ENCODE results near the gene TTN. TPM values are rescaled to one million over a fixed set of nuclear protein-coding genes. Genes with fewer than 3 reads are reported as not detected.

Gene TTN
- total RNA-seq, 2 experiments from 2014 or later = 0.02 to 0.19 TPM

- Histone ChIP-seq H2AFZ (ENCODE audit: low read length) (no peak overlapping the region), H4K20me1 (ENCODE audit: insufficient read depth, low read length) (no peaks in the 10 kb centered on the region), H3K9me2 (ENCODE audit: insufficient read depth, low read length) (no peaks in the 10 kb centered on the region), H3K4me3 (ENCODE audit: low read depth, low read length, poor library complexity, severe bottlenecking) (no peak overlapping the region), H3K4me1 (ENCODE audit: insufficient read depth, low read length, poor library complexity, severe bottlenecking) (no peaks in the 10 kb centered on the region), H3K9me3 (ENCODE audit: low read length) (no peaks in the 10 kb centered on the region), H3K27ac (ENCODE audit: low read depth, low read length, poor library complexity, severe bottlenecking) (no peak overlapping the region), H3K79me2 (ENCODE audit: insufficient read depth, low read depth, low read length) (no peaks in the 10 kb centered on the region), H3K36me3 (ENCODE audit: insufficient read depth, low read length) (no peaks in the 10 kb centered on the region), H3K4me2 (ENCODE audit: low read length) (no peak overlapping the region)
- intact Hi-C loops (cut with micrococcal nuclease; ENCODE audit: unreplicated experiment) = no loop called here
- POLR2A ChIA-PET = interaction anchor here (0.6 kb wide), 1 partner anchor 951 kb away, joined by 3 read pairs; no protein-coding TSS in a partner anchor
- no peak for DNase-seq (ENCODE audit: low spot score)
- CTCF ChIA-PET (ENCODE audit: unreplicated experiment) = interaction anchor here (0.7 to 1.1 kb wide), 2 partner anchors 9 to 102 kb away, joined by 4 to 5 read pairs; no protein-coding TSS in a partner anchor
- BruUV-seq (replicated peaks) = no TSS peak
- TF ChIP-seq, protein P1, sequence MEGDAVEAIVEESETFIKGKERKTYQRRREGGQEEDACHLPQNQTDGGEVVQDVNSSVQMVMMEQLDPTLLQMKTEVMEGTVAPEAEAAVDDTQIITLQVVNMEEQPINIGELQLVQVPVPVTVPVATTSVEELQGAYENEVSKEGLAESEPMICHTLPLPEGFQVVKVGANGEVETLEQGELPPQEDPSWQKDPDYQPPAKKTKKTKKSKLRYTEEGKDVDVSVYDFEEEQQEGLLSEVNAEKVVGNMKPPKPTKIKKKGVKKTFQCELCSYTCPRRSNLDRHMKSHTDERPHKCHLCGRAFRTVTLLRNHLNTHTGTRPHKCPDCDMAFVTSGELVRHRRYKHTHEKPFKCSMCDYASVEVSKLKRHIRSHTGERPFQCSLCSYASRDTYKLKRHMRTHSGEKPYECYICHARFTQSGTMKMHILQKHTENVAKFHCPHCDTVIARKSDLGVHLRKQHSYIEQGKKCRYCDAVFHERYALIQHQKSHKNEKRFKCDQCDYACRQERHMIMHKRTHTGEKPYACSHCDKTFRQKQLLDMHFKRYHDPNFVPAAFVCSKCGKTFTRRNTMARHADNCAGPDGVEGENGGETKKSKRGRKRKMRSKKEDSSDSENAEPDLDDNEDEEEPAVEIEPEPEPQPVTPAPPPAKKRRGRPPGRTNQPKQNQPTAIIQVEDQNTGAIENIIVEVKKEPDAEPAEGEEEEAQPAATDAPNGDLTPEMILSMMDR (conservative IDR thresholded peaks at IDR 0.05; ENCODE audit: low read length) = no peak
- TF ChIP-seq EZH2phosphoT487 (IDR thresholded peaks at IDR 0.05; ENCODE audit: borderline replicate concordance, low read depth, low read length) = no peak
Measured at GRCh38 chr2:178700136-178700535, 107.1 kb downstream of the TTN start.

GRCh38 chr2:178692845-178693244, 114.4 kb downstream of the TTN start:
- Histone ChIP-seq H3K4me2 (ENCODE audit: low read length) (no peak overlapping the region), H3K4me1 (ENCODE audit: insufficient read depth, low read length, poor library complexity, severe bottlenecking) (no peaks in the 10 kb centered on the region), H3K4me3 (ENCODE audit: low read depth, low read length, poor library complexity, severe bottlenecking) (no peak overlapping the region), H3K9me3 (ENCODE audit: low read length) (no peaks in the 10 kb centered on the region), H3K36me3 (ENCODE audit: insufficient read depth, low read length) (no peaks in the 10 kb centered on the region), H4K20me1 (ENCODE audit: insufficient read depth, low read length) (no peaks in the 10 kb centered on the region), H3K79me2 (ENCODE audit: insufficient read depth, low read depth, low read length) (no peaks in the 10 kb centered on the region), H3K27ac (ENCODE audit: low read depth, low read length, poor library complexity, severe bottlenecking) (no peak overlapping the region), H2AFZ (ENCODE audit: low read length) (no peak overlapping the region), H3K9me2 (ENCODE audit: insufficient read depth, low read length) (no peaks in the 10 kb centered on the region)
- intact Hi-C loops (cut with micrococcal nuclease; ENCODE audit: unreplicated experiment) = no loop called here
- ChIA-PET CTCF (ENCODE audit: unreplicated experiment) (no interaction called here), POLR2A (interaction anchor here (0.6 kb wide), 1 partner anchor 670 kb away, joined by 3 read pairs; no protein-coding TSS in a partner anchor)
- TF ChIP-seq EZH2phosphoT487 (IDR thresholded peaks at IDR 0.05; ENCODE audit: borderline replicate concordance, low read depth, low read length) = no peak
- TF ChIP-seq, protein P1 (conservative IDR thresholded peaks at IDR 0.05; ENCODE audit: low read length) = no peak
- no peak for DNase-seq (ENCODE audit: low spot score)
- BruUV-seq (replicated peaks) = no TSS peak

DNA sequence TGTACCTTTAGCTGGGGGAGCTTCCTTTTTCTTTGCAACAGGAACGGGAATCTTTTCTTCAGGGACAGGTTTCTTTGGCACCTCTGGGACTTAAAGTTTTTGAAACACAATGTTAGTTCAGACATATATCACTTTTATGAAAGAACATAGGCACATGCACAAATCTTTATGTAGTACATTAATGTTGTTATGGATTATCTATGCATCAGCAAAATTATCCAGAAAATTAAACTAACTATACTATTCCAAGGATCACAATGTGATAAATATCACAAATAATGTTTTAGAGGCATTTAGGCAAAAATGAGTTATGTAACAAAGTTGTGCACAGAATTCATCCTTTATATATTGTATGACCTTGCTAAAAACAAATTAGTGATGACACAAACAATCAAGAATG, 117.4 kb downstream of the TTN start:
- Histone ChIP-seq H3K79me2 (ENCODE audit: insufficient read depth, low read depth, low read length) (no peaks in the 10 kb centered on the region), H3K4me3 (ENCODE audit: low read depth, low read length, poor library complexity, severe bottlenecking) (no peak overlapping the region), H3K27ac (ENCODE audit: low read depth, low read length, poor library complexity, severe bottlenecking) (no peak overlapping the region), H3K9me2 (ENCODE audit: insufficient read depth, low read length) (no peaks in the 10 kb centered on the region), H3K9me3 (ENCODE audit: low read length) (no peaks in the 10 kb centered on the region), H3K4me2 (ENCODE audit: low read length) (no peak overlapping the region), H2AFZ (ENCODE audit: low read length) (no peak overlapping the region), H3K36me3 (ENCODE audit: insufficient read depth, low read length) (no peaks in the 10 kb centered on the region), H4K20me1 (ENCODE audit: insufficient read depth, low read length) (no peaks in the 10 kb centered on the region), H3K4me1 (ENCODE audit: insufficient read depth, low read length, poor library complexity, severe bottlenecking) (no peaks in the 10 kb centered on the region)
- TF ChIP-seq, protein P1 (conservative IDR thresholded peaks at IDR 0.05; ENCODE audit: low read length) = no peak
- TF ChIP-seq EZH2phosphoT487 (IDR thresholded peaks at IDR 0.05; ENCODE audit: borderline replicate concordance, low read depth, low read length) = no peak
- DNase-seq (ENCODE audit: low spot score) = no peak
- no TSS peak for BruUV-seq (replicated peaks)
- intact Hi-C loops (cut with micrococcal nuclease; ENCODE audit: unreplicated experiment) = no loop called here
- ChIA-PET CTCF (ENCODE audit: unreplicated experiment) (no interaction called here), POLR2A (interaction anchor here (0.6 kb wide), 1 partner anchor 358 kb away, joined by 3 read pairs; no protein-coding TSS in a partner anchor)
